Suprapubic skin (tissue), 4 donors: ENCODE data around the gene WWOX. TPM values are rescaled to one million over a fixed set of nuclear protein-coding genes. Genes with fewer than 3 reads are reported as not detected.
"Not testable (repeated sequence)": the region's sequence is repeated elsewhere in the genome, so short reads cannot be mapped to it uniquely, and the experiment has no call there.

Experiments
- DNase-seq, 2 donors: peaks; one replicate each; pipeline ENCODE4 v3.0.0-alpha.2; 2019; ENCODE audit warnings: low spot score in 2 of 2
- H3K27ac ChIP-seq: fragments of 200-600 bp; sonication (generic); one replicate; pipeline ENCODE4 v1.5.1; 2019
- H3K27me3 ChIP-seq: fragments of 200-600 bp; sonication (generic); one replicate; pipeline ENCODE4 v1.5.1; 2019
- H3K36me3 ChIP-seq: fragments of 200-600 bp; sonication (generic); one replicate; pipeline ENCODE4 v1.5.1; 2019
- H3K4me1 ChIP-seq: fragments of 200-600 bp; sonication (generic); one replicate; pipeline ENCODE4 v1.5.1; 2019
- H3K4me3 ChIP-seq: fragments of 200-600 bp; sonication (generic); one replicate; pipeline ENCODE4 v1.5.1; 2019; ENCODE audit warnings: mild to moderate bottlenecking
- H3K9me3 ChIP-seq: fragments of 200-600 bp; sonication (generic); one replicate; pipeline ENCODE4 v1.5.1; 2019
- CTCF ChIP-seq, 2 donors: fragments of 200-600 bp in 1 of 2; fragments of 450-650 bp in 1 of 2; sonication (generic) in 1 of 2; IDR thresholded peaks; one replicate each; pipeline ENCODE4 v1.5.1; 2016 to 2019; ENCODE audit warnings: antibody characterized with exemption in 2 of 2, mild to moderate bottlenecking in 1 of 2, moderate library complexity in 1 of 2
- EP300 ChIP-seq: sonication (generic); formaldehyde crosslinking; IDR thresholded peaks from one replicate; pipeline ENCODE4 v1.6.1; 2017; ENCODE audit warnings: antibody characterized with exemption
- POLR2A ChIP-seq, 2 donors: fragments of 450-650 bp; IDR thresholded peaks; one replicate each; pipeline ENCODE4 v1.6.1; 2017; ENCODE audit warnings: antibody characterized with exemption in 2 of 2, mild to moderate bottlenecking in 2 of 2, moderate library complexity in 2 of 2
- POLR2AphosphoS5 ChIP-seq, 3 donors: sonication (generic); formaldehyde crosslinking; IDR thresholded peaks; one replicate each; pipeline ENCODE4 v1.6.1; 2017; ENCODE audit warnings: antibody characterized with exemption in 3 of 3
- WGBS: methylation state at CpG from one replicate; pipeline ENCODE4 v1.1.5; 2018; 5-methylcytosine and 5-hydroxymethylcytosine counted together
- total RNA-seq, 4 donors: library from RNA; depleted of rRNA; stranded (reverse); fragments of >200 nt; gene quantifications; one replicate each; pipeline ENCODE4 v1.1.0, GENCODE V29; 2016

Gene WWOX
- 100 to 1,000 TPM in 1 of 4 donors, 10 to 100 TPM in 3; 29.6 to 104 (median 47.3) TPM for total RNA-seq

- Histone ChIP-seq H3K36me3 (no peaks in the 10 kb centered on the region), H3K4me1 (peaks cover 25% of the 10 kb centered on the region), H3K4me3 (peak within 1 kb of the TSS; percentile 99), H3K27ac (peak within 1 kb of the TSS; percentile 94), H3K27me3 (no peaks in the 10 kb centered on the region), H3K9me3 (no peaks in the 10 kb centered on the region)
- TF ChIP-seq POLR2A (IDR thresholded peaks at IDR 0.05) (no peak), EP300 (no peak), CTCF (IDR thresholded peaks at IDR 0.05) (peak in 1 of 2 donors; percentile 65), POLR2AphosphoS5 (IDR thresholded peaks at IDR 0.05) (peak in 2 of 3 donors; percentile 16 to 75)
- WGBS, result under 1% methylated on average over 55 of the region's 84 CpGs
- DNase-seq, result peak; percentile 97 to 98
Measured at GRCh38 chr16:78099271-78100111, at the start of gene WWOX. Gene WWOX, plus strand, starts transcription at chr16:78099654.

GRCh38 chr16:78050734-78051400, 48.6 kb upstream of the WWOX start:
- WGBS, result 83% methylated on average over 2 of the region's 2 CpGs
- H3K36me3 ChIP-seq, result no peaks in the 10 kb centered on the region
- no peak overlapping the region for H3K4me3 ChIP-seq
- no peaks in the 10 kb centered on the region for H3K9me3 ChIP-seq
- H3K27me3 ChIP-seq, result peaks cover 8% of the 10 kb centered on the region
- TF ChIP-seq POLR2A (IDR thresholded peaks at IDR 0.05), result no peak
- no peak for DNase-seq
- peaks cover under 1% of the 10 kb centered on the region for H3K4me1 ChIP-seq
- no peak overlapping the region for H3K27ac ChIP-seq

GRCh38 chr16:78057803-78058564, 41.5 kb upstream of the WWOX start:
- no peaks in the 10 kb centered on the region for H3K9me3 ChIP-seq
- H3K4me1 ChIP-seq, result no peaks in the 10 kb centered on the region
- no peak for DNase-seq
- no peaks in the 10 kb centered on the region for H3K27me3 ChIP-seq
- H3K27ac ChIP-seq, result no peak overlapping the region
- TF ChIP-seq POLR2AphosphoS5 (IDR thresholded peaks at IDR 0.05) (no peak), POLR2A (IDR thresholded peaks at IDR 0.05) (no peak), EP300 (no peak), CTCF (IDR thresholded peaks at IDR 0.05) (no peak)
- no peak overlapping the region for H3K4me3 ChIP-seq
- H3K36me3 ChIP-seq, result no peaks in the 10 kb centered on the region
- 72% methylated on average over 9 of the region's 9 CpGs for WGBS

- DNase-seq, H3K27ac ChIP-seq, H3K4me1 ChIP-seq, H3K27me3 ChIP-seq, H3K9me3 ChIP-seq, H3K4me3 ChIP-seq, H3K36me3 ChIP-seq: not testable (repeated sequence)
- 81% methylated on average over 24 of the region's 25 CpGs for WGBS
Measured at GRCh38 chr16:78059806-78060205, 39.6 kb upstream of the WWOX start.

- 48% methylated on average over 5 of the region's 5 CpGs for WGBS
Measured at GRCh38 chr16:78060295-78060694, 39.2 kb upstream of the WWOX start.

More at GRCh38 chr16:78060295-78060694, 39.2 kb upstream of the WWOX start:
- no peak overlapping the region for H3K4me3 ChIP-seq
- TF ChIP-seq CTCF (IDR thresholded peaks at IDR 0.05), result no peak
- TF ChIP-seq POLR2A (IDR thresholded peaks at IDR 0.05), result no peak
- TF ChIP-seq EP300, result no peak
- TF ChIP-seq POLR2AphosphoS5 (IDR thresholded peaks at IDR 0.05), result no peak
- no peaks in the 10 kb centered on the region for H3K4me1 ChIP-seq
- no peak overlapping the region for H3K27ac ChIP-seq
- H3K9me3 ChIP-seq, result no peaks in the 10 kb centered on the region
- H3K27me3 ChIP-seq, result no peaks in the 10 kb centered on the region
- no peak for DNase-seq
- H3K36me3 ChIP-seq, result no peaks in the 10 kb centered on the region
